SK-N-SH treated with all-trans-retinoic acid at 6 μM for 48 hours (cell line): Measurements from ENCODE around the gene MARS1.

Source experiments
- ATAC-seq: fragments of 200-7000 bp; cut with Tn5 transposase; 3 replicates; pipeline ENCODE4 v1.9.1; 2020; ENCODE audit warnings: mild to moderate bottlenecking, moderate library complexity
- ARNTL ChIP-seq: fragments of 450-650 bp; formaldehyde crosslinking; IDR thresholded peaks from 2 replicates; pipeline ENCODE4 v1.5.0; 2020; ENCODE audit warnings: low read depth, mild to moderate bottlenecking, moderate library complexity, borderline replicate concordance
- BACH2 ChIP-seq: fragments of 250-450 bp; sonication (Bioruptor Pico); IDR thresholded peaks from 2 replicates; pipeline ENCODE4 v1.9.0; 2021; ENCODE audit warnings: mild to moderate bottlenecking, borderline replicate concordance
- CSDC2 ChIP-seq: fragments of 250-450 bp; sonication (Bioruptor Pico); IDR thresholded peaks from 2 replicates; pipeline ENCODE4 v1.5.0; 2020; ENCODE audit warnings: mild to moderate bottlenecking, moderate library complexity
- OSR1 ChIP-seq: fragments of 250-450 bp; sonication (Bioruptor Pico); IDR thresholded peaks from 2 replicates; pipeline ENCODE4 v1.8.0; 2022; ENCODE audit warnings: moderate library complexity, mild to moderate bottlenecking, inconsistent platforms
- PATZ1 ChIP-seq: fragments of 250-450 bp; sonication (Bioruptor Pico); IDR thresholded peaks from 2 replicates; pipeline ENCODE4 v1.8.0; 2020; ENCODE audit warnings: mild to moderate bottlenecking, moderate library complexity, borderline replicate concordance
- PPARA ChIP-seq: fragments of 250-450 bp; sonication (Bioruptor Pico); IDR thresholded peaks from 2 replicates; pipeline ENCODE4 v1.5.0; 2020; ENCODE audit warnings: mild to moderate bottlenecking, borderline replicate concordance
- RARB ChIP-seq: fragments of 250-450 bp; sonication (Bioruptor Pico); IDR thresholded peaks from 2 replicates; pipeline ENCODE4 v1.8.0; 2021; ENCODE audit warnings: mild to moderate bottlenecking, moderate library complexity
- SNAI2 ChIP-seq: fragments of 250-450 bp; sonication (Bioruptor Pico); IDR thresholded peaks from 2 replicates; pipeline ENCODE4 v1.5.0; 2020; ENCODE audit warnings: mild to moderate bottlenecking, moderate library complexity
- TCF4 ChIP-seq: fragments of 250-450 bp; sonication (Bioruptor Pico); IDR thresholded peaks from 2 replicates; pipeline ENCODE4 v1.8.0; 2021; ENCODE audit warnings: mild to moderate bottlenecking, moderate library complexity, borderline replicate concordance
- TOX ChIP-seq: fragments of 250-450 bp; sonication (Bioruptor Pico); IDR thresholded peaks from 2 replicates; pipeline ENCODE4 v1.8.0; 2021; ENCODE audit warnings: mild to moderate bottlenecking, moderate library complexity, borderline replicate concordance
- ZC3H10 ChIP-seq: fragments of 250-450 bp; sonication (Bioruptor Pico); IDR thresholded peaks from 2 replicates; pipeline ENCODE4 v1.5.1; 2021; ENCODE audit warnings: mild to moderate bottlenecking, moderate library complexity
- ZFP3 ChIP-seq: fragments of 250-450 bp; sonication (Bioruptor Pico); IDR thresholded peaks from 2 replicates; pipeline ENCODE4 v1.5.0; 2020; ENCODE audit warnings: mild to moderate bottlenecking, moderate library complexity
- ZFP30 ChIP-seq: fragments of 450-650 bp; formaldehyde crosslinking; IDR thresholded peaks from 2 replicates; pipeline ENCODE4 v1.5.0; 2022; ENCODE audit warnings: mild to moderate bottlenecking, moderate library complexity
- ZNF565 ChIP-seq: fragments of 450-650 bp; formaldehyde crosslinking; conservative IDR thresholded peaks from 2 replicates; pipeline ENCODE4 v1.5.0; 2020; ENCODE audit warnings: low read depth, mild to moderate bottlenecking, moderate library complexity
- ZNF70 ChIP-seq: fragments of 450-650 bp; formaldehyde crosslinking; IDR thresholded peaks from 2 replicates; pipeline ENCODE4 v1.5.0; 2020; ENCODE audit warnings: mild to moderate bottlenecking, moderate library complexity
- ZNF8 ChIP-seq: fragments of 450-650 bp; formaldehyde crosslinking; IDR thresholded peaks from 2 replicates; pipeline ENCODE4 v1.5.0; 2020; ENCODE audit warnings: mild to moderate bottlenecking, moderate library complexity
- TF ChIP-seq, protein P1 (sequence below): fragments of 250-450 bp; sonication (Bioruptor Pico); IDR thresholded peaks from 2 replicates; pipeline ENCODE4 v1.5.0; 2020; ENCODE audit warnings: mild to moderate bottlenecking, moderate library complexity
- TF ChIP-seq, protein P2 (sequence below): fragments of 250-450 bp; sonication (Bioruptor Pico); IDR thresholded peaks from 2 replicates; pipeline ENCODE4 v1.5.1; 2020; ENCODE audit warnings: low read depth, mild to moderate bottlenecking, moderate library complexity
- TF ChIP-seq, protein P3 (sequence below): fragments of 250-450 bp; sonication (Bioruptor Pico); IDR thresholded peaks from 2 replicates; pipeline ENCODE4 v1.5.1; 2021; ENCODE audit warnings: mild to moderate bottlenecking, moderate library complexity
- TF ChIP-seq, protein P4 (sequence below): fragments of 250-450 bp; sonication (Bioruptor Pico); IDR thresholded peaks from 2 replicates; pipeline ENCODE4 v1.8.0; 2021; ENCODE audit warnings: low read depth, mild to moderate bottlenecking, moderate library complexity, borderline replicate concordance

The MARS1 gene

DNA sequence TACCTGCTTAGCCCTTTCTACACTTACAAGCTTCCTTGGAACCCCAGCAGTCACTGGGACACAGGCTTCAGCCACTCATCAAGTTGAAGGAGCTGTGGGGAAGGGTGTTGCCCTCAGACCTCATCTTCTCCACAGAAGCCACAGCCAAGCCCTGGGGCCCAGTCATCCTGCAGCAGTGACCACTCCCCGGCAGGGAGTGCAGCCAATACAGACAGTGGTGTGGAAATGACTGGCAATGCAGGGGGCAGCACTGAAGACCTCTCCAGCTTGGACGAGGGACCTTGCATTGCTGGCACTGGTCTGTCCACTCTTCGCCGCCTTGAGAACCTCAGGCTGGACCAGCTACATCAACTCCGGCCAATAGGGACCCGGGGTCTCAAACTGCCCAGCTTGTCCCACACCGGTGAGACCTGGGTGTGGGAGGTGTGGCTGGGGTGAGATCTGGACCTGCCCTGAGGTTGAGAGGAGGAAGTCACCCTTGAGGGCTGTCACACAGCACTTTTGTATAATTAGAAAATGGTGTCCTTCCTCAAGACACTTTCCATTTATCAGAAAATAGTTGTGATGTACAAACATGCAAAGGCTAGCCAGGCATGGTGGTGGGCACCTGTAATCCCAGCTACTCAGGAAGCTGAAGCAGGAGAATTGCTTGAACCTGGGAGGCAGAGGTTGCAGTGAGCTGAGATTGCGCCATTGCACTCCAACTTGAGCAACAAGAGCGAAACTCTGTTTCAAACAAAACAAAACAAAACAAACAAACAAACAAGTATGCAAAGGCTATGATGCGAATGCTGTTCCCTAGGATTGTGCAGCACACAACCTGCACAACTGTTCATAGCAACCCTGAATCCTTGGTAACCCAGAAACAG lies 18.3 kb upstream of the MARS1 start:
- TF ChIP-seq, protein P1, sequence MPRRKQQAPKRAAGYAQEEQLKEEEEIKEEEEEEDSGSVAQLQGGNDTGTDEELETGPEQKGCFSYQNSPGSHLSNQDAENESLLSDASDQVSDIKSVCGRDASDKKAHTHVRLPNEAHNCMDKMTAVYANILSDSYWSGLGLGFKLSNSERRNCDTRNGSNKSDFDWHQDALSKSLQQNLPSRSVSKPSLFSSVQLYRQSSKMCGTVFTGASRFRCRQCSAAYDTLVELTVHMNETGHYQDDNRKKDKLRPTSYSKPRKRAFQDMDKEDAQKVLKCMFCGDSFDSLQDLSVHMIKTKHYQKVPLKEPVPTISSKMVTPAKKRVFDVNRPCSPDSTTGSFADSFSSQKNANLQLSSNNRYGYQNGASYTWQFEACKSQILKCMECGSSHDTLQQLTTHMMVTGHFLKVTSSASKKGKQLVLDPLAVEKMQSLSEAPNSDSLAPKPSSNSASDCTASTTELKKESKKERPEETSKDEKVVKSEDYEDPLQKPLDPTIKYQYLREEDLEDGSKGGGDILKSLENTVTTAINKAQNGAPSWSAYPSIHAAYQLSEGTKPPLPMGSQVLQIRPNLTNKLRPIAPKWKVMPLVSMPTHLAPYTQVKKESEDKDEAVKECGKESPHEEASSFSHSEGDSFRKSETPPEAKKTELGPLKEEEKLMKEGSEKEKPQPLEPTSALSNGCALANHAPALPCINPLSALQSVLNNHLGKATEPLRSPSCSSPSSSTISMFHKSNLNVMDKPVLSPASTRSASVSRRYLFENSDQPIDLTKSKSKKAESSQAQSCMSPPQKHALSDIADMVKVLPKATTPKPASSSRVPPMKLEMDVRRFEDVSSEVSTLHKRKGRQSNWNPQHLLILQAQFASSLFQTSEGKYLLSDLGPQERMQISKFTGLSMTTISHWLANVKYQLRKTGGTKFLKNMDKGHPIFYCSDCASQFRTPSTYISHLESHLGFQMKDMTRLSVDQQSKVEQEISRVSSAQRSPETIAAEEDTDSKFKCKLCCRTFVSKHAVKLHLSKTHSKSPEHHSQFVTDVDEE (CRISPR knock-in tag): no peak
- TF ChIP-seq ZFP30 (CRISPR knock-in tag): no peak
- TF ChIP-seq, protein P2, sequence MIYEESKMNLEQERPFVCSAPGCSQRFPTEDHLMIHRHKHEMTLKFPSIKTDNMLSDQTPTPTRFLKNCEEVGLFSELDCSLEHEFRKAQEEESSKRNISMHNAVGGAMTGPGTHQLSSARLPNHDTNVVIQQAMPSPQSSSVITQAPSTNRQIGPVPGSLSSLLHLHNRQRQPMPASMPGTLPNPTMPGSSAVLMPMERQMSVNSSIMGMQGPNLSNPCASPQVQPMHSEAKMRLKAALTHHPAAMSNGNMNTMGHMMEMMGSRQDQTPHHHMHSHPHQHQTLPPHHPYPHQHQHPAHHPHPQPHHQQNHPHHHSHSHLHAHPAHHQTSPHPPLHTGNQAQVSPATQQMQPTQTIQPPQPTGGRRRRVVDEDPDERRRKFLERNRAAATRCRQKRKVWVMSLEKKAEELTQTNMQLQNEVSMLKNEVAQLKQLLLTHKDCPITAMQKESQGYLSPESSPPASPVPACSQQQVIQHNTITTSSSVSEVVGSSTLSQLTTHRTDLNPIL (CRISPR knock-in tag): no peak
- no peak for TF ChIP-seq PPARA (CRISPR knock-in tag)
- no peak for ATAC-seq

DNA sequence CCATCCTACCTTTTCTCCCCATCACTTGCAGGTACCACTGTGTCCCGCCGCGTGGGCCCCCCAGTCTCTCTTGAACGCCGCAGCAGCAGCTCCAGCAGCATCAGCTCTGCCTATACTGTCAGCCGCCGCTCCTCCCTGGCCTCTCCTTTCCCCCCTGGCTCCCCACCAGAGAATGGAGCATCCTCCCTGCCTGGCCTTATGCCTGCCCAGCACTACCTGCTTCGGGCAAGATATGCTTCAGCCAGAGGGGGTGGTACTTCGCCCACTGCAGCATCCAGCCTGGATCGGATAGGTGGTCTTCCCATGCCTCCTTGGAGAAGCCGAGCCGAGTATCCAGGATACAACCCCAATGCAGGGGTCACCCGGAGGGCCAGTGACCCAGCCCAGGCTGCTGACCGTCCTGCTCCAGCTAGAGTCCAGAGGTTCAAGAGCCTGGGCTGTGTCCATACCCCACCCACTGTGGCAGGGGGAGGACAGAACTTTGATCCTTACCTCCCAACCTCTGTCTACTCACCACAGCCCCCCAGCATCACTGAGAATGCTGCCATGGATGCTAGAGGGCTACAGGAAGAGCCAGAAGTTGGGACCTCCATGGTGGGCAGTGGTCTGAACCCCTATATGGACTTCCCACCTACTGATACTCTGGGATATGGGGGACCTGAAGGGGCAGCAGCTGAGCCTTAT lies 17.4 kb upstream of the MARS1 start:
- no peak for ATAC-seq
- no peak for TF ChIP-seq CSDC2 (CRISPR knock-in tag)

DNA sequence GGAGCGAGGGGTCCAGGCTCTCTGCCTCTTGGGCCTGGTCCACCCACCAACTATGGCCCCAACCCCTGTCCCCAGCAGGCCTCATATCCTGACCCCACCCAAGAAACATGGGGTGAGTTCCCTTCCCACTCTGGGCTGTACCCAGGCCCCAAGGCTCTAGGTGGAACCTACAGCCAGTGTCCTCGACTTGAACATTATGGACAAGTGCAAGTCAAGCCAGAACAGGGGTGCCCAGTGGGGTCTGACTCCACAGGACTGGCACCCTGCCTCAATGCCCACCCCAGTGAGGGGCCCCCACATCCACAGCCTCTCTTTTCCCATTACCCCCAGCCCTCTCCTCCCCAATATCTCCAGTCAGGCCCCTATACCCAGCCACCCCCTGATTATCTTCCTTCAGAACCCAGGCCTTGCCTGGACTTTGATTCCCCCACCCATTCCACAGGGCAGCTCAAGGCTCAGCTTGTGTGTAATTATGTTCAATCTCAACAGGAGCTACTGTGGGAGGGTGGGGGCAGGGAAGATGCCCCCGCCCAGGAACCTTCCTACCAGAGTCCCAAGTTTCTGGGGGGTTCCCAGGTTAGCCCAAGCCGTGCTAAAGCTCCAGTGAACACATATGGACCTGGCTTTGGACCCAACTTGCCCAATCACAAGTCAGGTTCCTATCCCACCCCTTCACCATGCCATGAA lies 16.8 kb upstream of the MARS1 start:
- ATAC-seq: no peak
- TF ChIP-seq, protein P3, sequence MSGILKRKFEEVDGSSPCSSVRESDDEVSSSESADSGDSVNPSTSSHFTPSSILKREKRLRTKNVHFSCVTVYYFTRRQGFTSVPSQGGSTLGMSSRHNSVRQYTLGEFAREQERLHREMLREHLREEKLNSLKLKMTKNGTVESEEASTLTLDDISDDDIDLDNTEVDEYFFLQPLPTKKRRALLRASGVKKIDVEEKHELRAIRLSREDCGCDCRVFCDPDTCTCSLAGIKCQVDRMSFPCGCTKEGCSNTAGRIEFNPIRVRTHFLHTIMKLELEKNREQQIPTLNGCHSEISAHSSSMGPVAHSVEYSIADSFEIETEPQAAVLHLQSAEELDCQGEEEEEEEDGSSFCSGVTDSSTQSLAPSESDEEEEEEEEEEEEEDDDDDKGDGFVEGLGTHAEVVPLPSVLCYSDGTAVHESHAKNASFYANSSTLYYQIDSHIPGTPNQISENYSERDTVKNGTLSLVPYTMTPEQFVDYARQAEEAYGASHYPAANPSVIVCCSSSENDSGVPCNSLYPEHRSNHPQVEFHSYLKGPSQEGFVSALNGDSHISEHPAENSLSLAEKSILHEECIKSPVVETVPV (CRISPR knock-in tag): no peak
- TF ChIP-seq ZNF565 (CRISPR knock-in tag) (no peak), ZNF8 (CRISPR knock-in tag) (no peak), ZFP3 (CRISPR knock-in tag) (no peak), CSDC2 (CRISPR knock-in tag) (no peak), RARB (CRISPR knock-in tag) (no peak), SNAI2 (CRISPR knock-in tag) (no peak), PPARA (CRISPR knock-in tag) (no peak), BACH2 (CRISPR knock-in tag) (no peak), ZC3H10 (CRISPR knock-in tag) (no peak), TOX (no peak), OSR1 (CRISPR knock-in tag) (no peak), ZNF70 (CRISPR knock-in tag) (no peak), ARNTL (CRISPR knock-in tag) (no peak), TCF4 (CRISPR knock-in tag) (no peak), PATZ1 (CRISPR knock-in tag) (no peak)
- TF ChIP-seq, protein P2 (CRISPR knock-in tag): no peak
- TF ChIP-seq, protein P4, sequence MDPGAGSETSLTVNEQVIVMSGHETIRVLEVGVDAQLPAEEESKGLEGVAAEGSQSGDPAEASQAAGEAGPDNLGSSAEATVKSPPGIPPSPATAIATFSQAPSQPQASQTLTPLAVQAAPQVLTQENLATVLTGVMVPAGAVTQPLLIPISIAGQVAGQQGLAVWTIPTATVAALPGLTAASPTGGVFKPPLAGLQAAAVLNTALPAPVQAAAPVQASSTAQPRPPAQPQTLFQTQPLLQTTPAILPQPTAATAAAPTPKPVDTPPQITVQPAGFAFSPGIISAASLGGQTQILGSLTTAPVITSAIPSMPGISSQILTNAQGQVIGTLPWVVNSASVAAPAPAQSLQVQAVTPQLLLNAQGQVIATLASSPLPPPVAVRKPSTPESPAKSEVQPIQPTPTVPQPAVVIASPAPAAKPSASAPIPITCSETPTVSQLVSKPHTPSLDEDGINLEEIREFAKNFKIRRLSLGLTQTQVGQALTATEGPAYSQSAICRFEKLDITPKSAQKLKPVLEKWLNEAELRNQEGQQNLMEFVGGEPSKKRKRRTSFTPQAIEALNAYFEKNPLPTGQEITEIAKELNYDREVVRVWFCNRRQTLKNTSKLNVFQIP (CRISPR knock-in tag): no peak
